Measurements from ENCODE around the gene LARP6. TPM values are rescaled to one million over a fixed set of nuclear protein-coding genes. Genes with fewer than 3 reads are reported as not detected.
"Not testable (repeated sequence)": the region's sequence is repeated elsewhere in the genome, so short reads cannot be mapped to it uniquely, and the experiment has no call there.

The LARP6 gene
- total RNA-seq, 1 donor from 2014 or later = 1.4 TPM

GRCh38 chr15:70858614-70859321 lies 4.8 kb upstream of the LARP6 start:
- ATAC-seq = not testable (repeated sequence)

- no peak for ATAC-seq
These were observed 3.8 kb upstream of the LARP6 start for GRCh38 chr15:70857562-70858285.

GRCh38 chr15:70856884-70857561 lies 3.1 kb upstream of the LARP6 start:
- peak; percentile 38 for ATAC-seq

DNA sequence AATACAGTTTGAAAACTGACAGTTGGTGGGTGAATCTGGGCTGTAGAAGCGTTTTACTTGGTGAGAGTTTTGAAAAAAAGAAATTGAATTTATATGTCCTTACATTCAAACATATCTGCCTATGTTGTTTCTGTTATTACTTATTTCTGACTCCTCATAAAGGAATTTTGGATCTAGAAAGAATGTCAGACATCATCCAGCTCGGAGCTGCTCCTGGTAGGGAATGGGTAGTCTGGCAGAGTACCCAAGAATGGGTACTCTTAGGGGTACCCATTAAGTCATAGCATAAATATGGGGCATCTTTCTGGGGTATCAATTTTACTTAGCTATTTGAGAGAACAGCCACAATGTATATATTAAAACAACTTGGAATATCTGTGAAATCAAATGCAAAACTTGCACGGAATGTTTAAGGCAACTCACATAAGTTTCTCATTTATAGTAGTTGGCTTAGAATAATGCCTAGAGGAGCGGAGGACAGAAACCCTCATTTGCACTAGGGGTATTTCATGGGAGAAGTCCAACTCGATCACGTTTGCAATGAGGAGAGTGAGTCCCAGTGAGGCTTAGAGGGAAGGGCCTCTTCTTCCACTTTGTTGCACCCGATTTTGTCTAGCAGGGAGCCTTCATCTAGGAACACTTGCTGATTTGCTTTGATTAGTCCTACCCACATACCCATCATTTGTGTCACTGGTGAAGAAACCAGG lies 2.4 kb upstream of the LARP6 start:
- no peak for ATAC-seq

DNA sequence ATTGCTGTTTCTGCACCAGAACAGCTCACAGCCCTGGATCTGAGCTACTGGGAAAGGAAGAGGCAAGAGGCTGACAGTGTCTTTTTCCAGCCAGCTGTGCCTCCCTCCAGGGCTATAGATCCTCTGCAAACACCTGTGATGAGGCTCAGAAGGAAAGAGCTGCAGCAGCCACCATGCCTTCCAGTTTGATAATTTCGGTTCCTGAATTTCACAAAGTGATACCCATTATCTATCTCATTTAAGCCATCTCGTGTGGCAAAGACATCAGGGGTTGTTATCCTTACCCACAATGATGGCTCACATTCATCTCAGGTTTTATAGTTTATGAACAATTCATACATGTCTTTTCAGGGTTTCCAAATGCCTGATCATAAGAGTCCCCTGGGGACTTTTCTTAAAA lies 1.8 kb upstream of the LARP6 start:
- ATAC-seq = no peak

DNA sequence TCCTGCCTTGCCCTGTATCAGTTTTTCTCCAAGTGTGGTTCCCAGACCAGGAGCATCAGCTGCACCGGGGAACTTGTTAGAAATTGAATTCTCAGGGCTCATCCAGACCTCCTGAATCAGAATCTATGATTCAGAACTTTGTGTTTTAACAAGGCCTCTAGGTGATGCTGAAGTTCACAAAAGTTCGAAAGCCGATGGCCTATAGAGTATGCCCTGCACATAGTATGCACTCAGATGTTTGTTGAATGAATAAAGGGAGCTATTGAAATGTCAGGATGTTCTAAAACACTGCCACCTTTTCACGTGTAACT lies 664 bp upstream of the LARP6 start:
- ATAC-seq = no peak

DNA sequence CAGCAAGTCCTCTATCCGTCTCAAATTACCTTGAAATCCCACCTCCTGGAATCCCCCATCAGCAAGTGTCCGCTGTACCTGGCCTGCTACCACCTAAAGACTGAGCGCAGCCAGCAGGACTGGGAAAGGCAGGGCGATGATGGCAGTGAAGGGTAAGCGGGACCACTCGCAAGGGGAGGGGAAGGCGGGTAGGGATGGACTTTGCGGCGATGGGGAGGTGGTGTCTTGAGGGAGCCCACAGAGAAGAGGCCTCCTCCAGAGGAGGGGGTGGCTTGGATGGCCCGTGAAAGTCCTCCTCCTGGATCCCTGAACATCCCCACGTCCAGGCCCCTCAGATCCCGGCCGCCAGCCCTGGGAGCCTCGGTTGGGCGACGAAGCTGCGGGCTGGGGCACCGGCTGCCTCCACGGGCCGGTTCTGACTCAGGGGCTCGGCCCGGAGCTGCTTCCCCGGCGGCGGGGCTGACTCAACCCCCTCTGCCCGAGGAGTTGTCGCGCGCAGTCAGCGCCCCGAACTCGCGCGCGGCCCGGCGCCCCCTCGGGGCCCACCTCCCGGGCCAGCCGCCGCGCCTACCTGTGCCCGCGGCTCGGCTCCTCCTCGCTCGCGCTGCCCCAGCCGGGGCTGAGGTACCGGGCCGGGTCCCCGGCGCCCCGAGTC lies 512 bp downstream of the LARP6 start:
- peak; percentile 45 for ATAC-seq

DNA sequence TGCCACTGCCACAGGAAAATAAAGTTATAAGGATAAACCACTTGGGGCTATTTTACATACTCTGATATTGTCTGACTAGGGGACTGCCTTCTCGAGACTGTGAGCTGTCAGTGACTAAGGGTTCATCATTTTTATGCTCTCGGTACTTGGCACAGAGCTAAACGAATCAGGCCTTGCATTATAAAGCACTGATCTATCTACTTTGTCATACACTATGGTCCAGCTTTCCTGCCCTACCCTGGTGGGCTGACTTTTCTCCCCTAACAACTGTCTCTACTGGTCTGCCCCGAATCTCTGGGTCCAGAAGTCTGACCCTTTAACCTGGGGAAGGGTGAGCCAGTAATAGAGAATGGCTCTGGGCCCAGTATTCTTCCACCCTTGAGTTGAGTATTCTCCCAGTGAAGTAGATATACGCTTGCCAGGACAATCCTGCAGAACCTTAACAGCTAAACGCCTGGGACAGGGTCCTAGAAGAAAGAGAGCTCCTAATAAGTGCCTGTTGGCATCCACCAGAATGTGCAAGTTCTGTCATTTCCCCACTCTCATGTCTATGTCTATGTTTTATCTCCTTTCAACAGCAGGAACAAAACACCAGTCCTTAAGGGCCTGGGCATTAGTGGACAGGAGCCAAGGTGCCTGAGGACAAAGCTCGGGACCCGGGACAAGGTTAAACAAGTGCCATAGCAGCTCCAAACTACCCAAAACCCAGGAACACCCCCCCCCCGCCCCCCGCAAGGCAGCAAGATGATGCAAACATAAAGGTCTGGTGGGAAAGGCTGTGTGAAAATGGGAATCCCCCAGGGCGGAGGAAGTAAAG lies 1.2 kb downstream of the LARP6 start:
- ATAC-seq = peak; percentile 45

DNA sequence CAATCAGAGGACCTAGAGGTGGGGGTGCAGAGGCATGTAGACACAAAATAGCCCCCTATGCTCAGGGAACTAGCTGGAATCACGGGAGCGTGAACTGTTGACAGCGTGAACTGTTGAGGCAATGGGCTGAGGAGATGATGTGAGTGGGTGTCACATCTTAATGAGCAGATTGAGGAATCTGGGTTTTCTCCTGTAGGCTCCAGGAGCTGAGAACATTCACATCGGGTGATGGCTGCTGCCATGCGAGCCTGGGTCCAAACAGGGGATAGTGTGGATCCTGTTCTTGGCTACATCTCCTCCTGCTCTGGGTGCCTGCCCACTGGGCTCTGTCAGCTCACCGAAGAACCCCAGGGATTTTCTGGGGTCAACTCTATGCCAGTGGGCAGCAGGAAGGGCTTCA lies 2.1 kb downstream of the LARP6 start:
- no peak for ATAC-seq

DNA sequence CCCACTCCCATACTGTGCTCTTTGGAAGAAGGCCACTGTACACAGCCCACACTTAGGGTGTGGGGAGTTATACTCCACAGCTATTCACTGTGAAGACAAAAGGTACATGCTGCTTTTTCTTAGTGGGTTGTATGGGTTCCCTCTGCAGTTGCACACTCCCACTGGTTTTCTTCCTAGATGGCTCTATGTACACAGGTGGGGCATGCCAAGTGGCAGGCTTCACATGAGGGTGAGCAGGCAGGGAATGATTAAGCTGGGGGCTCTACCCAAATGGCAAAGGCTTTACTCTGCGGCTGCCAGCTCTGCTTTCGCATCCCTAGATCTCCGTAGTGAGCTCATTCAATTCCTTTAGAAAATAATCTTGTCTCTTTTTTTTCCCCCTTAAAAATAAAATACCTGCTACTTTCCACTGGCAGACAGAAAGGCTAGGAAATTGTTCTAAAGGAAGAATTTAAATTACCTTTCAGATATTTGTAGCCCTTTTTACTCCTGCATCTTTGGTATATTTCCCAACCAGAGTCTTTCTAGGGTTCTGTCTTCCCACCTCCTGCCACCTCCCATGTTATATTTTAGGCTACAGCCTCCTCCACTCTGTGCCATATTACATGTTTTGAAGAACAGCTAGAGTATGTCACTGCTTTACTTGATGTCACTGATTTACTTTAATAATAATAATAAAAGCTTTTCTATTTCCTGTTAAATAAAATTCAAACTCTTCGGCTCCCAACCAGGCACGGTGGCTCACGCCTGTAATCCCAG lies 8.2 kb downstream of the LARP6 start:
- ATAC-seq = no peak

DNA sequence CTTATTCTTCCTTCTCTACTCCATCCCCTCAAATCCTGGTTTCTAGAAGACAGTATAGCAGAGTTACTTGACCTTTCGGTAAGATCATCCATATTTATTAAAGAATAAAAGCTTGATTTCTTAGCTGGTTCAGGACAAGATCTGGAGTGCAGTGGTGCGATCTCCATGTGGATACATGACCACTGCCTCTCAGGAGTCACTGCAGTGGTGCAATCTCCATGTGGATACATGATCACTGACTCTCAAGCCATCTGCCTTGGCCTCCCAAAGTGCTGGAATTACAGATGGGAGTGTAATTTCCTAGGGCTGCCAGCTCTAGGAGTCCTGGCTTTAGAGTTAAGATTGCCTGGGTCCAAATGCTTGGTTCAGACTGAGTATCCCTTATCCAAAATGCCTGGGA lies 16.5 kb downstream of the LARP6 start:
- ATAC-seq = no peak

GRCh38 chr15:70835841-70836240 lies 18.1 kb downstream of the LARP6 start:
- ATAC-seq = no peak

DNA sequence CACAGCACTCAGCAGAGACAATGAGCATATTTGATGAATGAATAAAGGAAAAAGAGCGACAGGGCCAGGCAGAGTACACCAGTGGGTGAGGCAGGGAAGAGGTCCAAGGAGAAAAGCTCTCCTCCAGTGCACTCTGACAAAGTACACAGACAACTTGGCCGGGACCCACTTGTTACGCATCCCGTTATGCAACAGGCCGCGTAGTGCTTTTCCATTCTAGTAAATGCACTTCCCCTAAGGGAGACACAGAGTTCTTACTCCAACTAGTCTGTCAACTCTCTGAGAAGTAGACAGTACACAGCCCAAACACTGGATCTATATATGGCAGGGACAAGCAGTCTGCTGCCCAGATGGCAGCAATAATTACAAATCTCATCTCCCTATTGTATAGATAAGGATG lies 18.5 kb downstream of the LARP6 start:
- ATAC-seq = no peak

- ATAC-seq = no peak
These were observed 19.0 kb downstream of the LARP6 start for GRCh38 chr15:70834999-70835398.

DNA sequence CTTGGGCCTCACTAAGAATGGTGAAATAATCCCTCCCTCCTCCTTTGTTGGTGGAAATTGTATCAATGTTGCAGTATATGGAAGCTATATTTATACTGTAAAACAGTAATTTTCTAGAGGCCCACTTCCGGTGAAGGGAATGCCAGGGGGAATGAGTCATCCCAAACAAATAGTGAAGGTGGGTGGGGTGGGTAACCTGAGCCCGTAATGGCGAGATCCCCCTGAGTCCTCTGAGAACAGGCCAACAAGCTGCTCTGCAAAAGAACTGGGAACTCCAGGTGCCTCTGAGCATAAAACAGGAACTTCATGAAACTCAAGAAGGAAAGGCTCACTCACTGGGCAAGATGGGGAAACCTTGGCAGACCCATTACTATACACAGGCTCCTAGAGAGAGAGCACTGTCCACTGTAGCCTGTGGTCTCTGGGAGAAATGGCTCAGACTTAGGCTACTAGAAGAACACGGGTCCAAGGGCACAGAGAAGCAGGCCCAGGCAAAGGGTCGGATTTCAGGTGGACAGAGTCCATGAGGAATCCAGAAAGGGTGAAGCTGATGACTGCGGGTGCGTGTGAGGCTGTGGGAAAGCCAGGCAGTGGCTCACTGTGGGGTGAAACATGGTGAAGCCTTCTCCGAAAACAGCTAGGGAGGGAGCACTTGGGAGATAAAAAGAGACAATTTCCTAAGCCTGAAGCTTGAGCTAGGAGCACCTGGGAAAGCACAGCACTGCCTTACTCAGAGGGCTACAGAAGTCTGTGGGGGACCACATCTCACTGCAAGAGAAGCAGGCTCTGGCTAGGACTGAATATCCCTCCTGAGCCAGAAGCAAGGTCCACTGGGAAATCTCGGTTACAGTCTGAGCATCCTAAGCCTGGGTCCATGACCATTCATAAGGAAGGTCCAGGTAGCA lies 19.8 kb downstream of the LARP6 start:
- no peak for ATAC-seq

DNA sequence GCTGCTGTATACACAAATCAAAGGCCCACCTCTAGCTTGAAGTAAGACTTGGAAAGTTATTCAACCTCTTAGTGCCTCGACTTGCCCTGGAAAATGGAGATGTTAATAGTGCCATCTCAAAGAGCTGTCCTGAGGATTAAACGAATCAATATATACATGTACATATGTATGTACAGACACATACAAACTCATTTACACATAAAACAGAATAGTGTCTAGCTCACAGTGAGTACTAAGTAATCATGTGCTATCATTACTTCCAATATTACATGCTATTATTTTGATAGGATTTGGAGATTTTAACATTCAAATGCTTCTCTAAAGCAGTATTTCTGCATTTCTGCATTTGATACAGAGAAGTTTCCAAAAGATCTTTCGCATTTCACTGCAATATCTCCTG lies 20.5 kb downstream of the LARP6 start:
- ATAC-seq = no peak

GRCh38 chr15:70832176-70832575 lies 21.8 kb downstream of the LARP6 start:
- no peak for ATAC-seq

DNA sequence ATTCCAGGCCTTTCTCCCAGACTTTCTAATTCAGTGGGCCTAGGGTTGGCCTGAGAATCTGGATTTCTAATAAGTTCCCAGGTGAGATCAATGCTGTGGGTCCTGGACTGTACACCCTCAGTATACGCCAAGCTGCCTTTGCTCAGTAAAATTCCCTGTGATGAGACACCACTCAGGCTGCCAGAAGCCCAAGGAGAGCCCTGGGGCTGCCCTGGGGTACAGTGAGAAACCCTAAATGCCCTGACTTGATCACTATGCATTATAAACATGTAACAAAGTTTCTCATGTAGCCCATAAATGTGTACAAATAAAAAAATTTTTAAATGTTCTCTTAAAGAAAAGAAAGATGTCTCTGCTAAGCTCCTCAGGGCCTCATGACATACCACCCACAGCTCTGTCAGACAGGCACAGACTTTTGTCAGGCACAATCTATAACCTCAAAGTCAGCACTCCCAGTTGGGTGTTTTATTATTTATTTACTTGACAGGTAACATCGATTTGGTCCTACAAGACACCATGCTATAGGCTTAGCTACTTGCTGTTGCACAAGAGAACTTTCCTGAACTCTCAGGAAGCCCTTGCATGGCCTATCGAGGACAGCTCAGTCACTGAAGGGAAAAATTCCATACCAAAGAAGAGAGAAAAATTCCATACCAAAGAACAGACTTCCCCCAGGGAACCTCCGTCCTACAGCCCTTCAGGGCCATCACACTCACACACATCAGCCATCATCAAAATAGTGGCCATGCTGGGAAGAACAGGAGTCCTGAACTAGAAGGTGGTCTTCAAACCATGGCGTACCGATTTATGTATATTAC lies 22.7 kb downstream of the LARP6 start:
- no peak for ATAC-seq

- ATAC-seq = no peak
These were observed 23.3 kb downstream of the LARP6 start for GRCh38 chr15:70830615-70831014.

All from esophagus mucosa (tissue), 1 donor.